ENCODE measurements around the gene DPF3. TPM values are rescaled to one million over a fixed set of nuclear protein-coding genes. Genes with fewer than 3 reads are reported as not detected.
A peak's percentile ranks its signal among the peaks of the same experiment; 100 is the strongest.

DPF3 gene
- total and polyA plus RNA-seq, 2 of the 13 experiments (the other 11 are each of a cell fraction or from before 2014, with no cell fraction given) = 0.09 to 0.60 TPM

- TF ChIP-seq, protein P1, sequence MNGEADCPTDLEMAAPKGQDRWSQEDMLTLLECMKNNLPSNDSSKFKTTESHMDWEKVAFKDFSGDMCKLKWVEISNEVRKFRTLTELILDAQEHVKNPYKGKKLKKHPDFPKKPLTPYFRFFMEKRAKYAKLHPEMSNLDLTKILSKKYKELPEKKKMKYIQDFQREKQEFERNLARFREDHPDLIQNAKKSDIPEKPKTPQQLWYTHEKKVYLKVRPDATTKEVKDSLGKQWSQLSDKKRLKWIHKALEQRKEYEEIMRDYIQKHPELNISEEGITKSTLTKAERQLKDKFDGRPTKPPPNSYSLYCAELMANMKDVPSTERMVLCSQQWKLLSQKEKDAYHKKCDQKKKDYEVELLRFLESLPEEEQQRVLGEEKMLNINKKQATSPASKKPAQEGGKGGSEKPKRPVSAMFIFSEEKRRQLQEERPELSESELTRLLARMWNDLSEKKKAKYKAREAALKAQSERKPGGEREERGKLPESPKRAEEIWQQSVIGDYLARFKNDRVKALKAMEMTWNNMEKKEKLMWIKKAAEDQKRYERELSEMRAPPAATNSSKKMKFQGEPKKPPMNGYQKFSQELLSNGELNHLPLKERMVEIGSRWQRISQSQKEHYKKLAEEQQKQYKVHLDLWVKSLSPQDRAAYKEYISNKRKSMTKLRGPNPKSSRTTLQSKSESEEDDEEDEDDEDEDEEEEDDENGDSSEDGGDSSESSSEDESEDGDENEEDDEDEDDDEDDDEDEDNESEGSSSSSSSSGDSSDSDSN (CRISPR knock-in tag; IDR thresholded peaks at IDR 0.05) = no peak
- TF ChIP-seq HIC2 (CRISPR knock-in tag; IDR thresholded peaks at IDR 0.05; ENCODE audit: low read depth) (peak; percentile 77; the same call in 1 of the 2 replicates), ZNF12 (CRISPR knock-in tag; IDR thresholded peaks at IDR 0.05) (peak; percentile 63; the same call in 1 of the 2 replicates), DMAP1 (CRISPR knock-in tag; IDR thresholded peaks at IDR 0.05) (peak; percentile 39; the same call in 1 of the 2 replicates), MAFF (IDR thresholded peaks at IDR 0.05; ENCODE audit: low read depth, low read length) (no peak), TEAD3 (CRISPR knock-in tag; optimal IDR thresholded peaks at IDR 0.05; ENCODE audit: borderline replicate concordance) (peak; percentile 88), ZNF318 (CRISPR knock-in tag; IDR thresholded peaks at IDR 0.05) (peak; percentile 28; the same call in 1 of the 2 replicates), ZNF136 (CRISPR knock-in tag; IDR thresholded peaks at IDR 0.05; ENCODE audit: low read depth) (no peak), ZBTB2 (CRISPR knock-in tag; IDR thresholded peaks at IDR 0.05; ENCODE audit: low read depth) (no peak), HDAC1 (CRISPR knock-in tag; IDR thresholded peaks at IDR 0.05) (peak; percentile 90), ZNF782 (CRISPR knock-in tag; IDR thresholded peaks at IDR 0.05; ENCODE audit: borderline replicate concordance) (no peak), ZNF549 (CRISPR knock-in tag; IDR thresholded peaks at IDR 0.05) (no peak), THRA (CRISPR knock-in tag; IDR thresholded peaks at IDR 0.05; ENCODE audit: borderline replicate concordance) (peak; percentile 99)
Measured at GRCh38 chr14:72776701-72777261, 117.1 kb downstream of the DPF3 start (continued).
